Sigmoid colon (tissue), 4 donors: ENCODE results near the gene PPP4R1.

Experiments used
- POLR2A ChIP-seq, 2 donors: fragments of 450-650 bp; IDR thresholded peaks; one replicate each; pipeline ENCODE4 v1.6.1; 2016; ENCODE audit warnings: antibody characterized with exemption in 2 of 2, mild to moderate bottlenecking in 2 of 2, moderate library complexity in 2 of 2
- POLR2AphosphoS5 ChIP-seq, 4 donors: sonication (generic); formaldehyde crosslinking; IDR thresholded peaks; one replicate each; pipeline ENCODE4 v1.6.1; 2017; ENCODE audit warnings: antibody characterized with exemption in 4 of 4
- TF ChIP-seq, protein P1 (sequence below), 4 experiments: fragments of 450-650 bp in 3 of 4; fragments of 200-600 bp in 1 of 4; IDR thresholded peaks; one replicate each; pipeline ENCODE4 v1.5.1; 2016 to 2019; ENCODE audit warnings: antibody characterized with exemption in 4 of 4, mild to moderate bottlenecking in 3 of 4, moderate library complexity in 2 of 4

DNA sequence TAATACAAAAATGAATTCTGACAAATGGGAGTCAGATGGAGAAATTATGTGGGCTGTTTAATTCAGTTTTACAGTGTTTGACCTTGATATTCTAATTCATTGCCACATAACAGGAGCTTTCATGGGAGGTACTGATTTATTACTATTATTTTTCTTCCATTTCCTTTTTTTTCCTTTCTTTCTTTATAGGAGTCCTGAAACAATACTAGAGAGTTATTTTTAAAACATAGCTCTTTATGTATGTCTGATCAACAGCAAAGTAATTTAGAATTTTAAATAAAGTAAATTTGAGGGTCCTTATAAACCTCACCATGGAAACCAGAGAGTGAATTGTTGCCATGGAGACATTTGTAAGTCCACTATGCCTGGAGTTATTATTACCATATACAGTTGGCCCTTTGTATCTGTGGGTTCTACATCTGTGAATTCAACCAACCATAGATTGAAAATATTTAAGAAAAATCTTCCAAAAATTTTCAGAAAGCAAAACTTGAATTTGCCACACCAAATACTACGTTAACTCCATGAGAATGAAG lies 40.9 kb upstream of the PPP4R1 start:
- TF ChIP-seq POLR2A (IDR thresholded peaks at IDR 0.05), result no peak
- TF ChIP-seq, protein P1, sequence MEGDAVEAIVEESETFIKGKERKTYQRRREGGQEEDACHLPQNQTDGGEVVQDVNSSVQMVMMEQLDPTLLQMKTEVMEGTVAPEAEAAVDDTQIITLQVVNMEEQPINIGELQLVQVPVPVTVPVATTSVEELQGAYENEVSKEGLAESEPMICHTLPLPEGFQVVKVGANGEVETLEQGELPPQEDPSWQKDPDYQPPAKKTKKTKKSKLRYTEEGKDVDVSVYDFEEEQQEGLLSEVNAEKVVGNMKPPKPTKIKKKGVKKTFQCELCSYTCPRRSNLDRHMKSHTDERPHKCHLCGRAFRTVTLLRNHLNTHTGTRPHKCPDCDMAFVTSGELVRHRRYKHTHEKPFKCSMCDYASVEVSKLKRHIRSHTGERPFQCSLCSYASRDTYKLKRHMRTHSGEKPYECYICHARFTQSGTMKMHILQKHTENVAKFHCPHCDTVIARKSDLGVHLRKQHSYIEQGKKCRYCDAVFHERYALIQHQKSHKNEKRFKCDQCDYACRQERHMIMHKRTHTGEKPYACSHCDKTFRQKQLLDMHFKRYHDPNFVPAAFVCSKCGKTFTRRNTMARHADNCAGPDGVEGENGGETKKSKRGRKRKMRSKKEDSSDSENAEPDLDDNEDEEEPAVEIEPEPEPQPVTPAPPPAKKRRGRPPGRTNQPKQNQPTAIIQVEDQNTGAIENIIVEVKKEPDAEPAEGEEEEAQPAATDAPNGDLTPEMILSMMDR (IDR thresholded peaks at IDR 0.05), result no peak
- TF ChIP-seq POLR2AphosphoS5 (IDR thresholded peaks at IDR 0.05), result no peak
